ENCODE results near the gene CTNNA2.
"Not testable (repeated sequence)": the region's sequence is repeated elsewhere in the genome, so short reads cannot be mapped to it uniquely, and the experiment has no call there.

CTNNA2 gene

GRCh38 chr2:80032684-80033083 is 519.8 kb downstream of the CTNNA2 start:
- DNase-seq (ENCODE audit: low read depth) = not testable (repeated sequence)

- no peak for DNase-seq (ENCODE audit: low read depth)
These were observed 523.0 kb downstream of the CTNNA2 start for GRCh38 chr2:80035749-80036285.

DNA sequence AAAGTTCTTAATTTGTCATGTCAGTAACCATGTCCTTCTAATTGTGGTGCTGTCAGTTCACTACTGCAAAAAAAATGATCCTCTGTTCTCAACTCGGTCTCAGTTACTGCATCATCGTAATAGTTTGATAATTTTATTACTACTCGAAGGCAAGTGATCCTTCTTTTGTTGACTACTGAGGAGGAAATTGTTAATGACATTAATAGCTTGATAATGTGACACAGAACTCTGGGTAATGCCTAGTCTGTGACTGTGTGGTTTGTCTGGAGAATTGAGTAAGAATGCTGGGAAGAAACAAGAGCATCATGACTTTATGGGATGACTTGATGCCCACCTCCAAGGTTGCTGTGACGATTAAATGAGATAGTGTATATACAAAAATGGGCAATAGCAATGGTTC is 524.5 kb downstream of the CTNNA2 start:
- no peak for DNase-seq (ENCODE audit: low read depth)

GRCh38 chr2:80040226-80040625 is 527.4 kb downstream of the CTNNA2 start:
- no peak for DNase-seq (ENCODE audit: low read depth)

GRCh38 chr2:80042635-80043034 is 529.8 kb downstream of the CTNNA2 start:
- no peak for DNase-seq (ENCODE audit: low read depth)

GRCh38 chr2:80048296-80048695 is 535.4 kb downstream of the CTNNA2 start:
- DNase-seq (ENCODE audit: low read depth) = no peak

DNA sequence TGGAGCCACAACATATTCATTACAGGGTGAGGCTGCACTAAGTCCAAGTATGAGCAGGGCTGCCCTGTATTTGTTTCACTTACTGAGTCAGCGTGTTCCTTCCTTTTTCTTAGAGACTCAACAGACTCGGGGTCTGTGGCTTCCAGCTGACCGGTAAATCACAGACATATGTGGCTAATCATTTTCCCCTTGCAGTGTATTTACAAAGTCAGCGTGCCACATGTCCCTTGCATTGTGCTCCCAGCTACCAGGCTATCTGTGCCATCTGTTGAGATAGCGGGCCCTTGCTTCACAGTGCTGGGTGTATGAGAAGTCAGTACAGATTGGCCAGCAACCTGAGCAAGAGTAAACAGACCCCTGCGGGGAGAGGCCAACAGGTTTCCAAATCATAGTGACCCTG is 537.4 kb downstream of the CTNNA2 start:
- DNase-seq (ENCODE audit: low read depth) = no peak

- no peak for DNase-seq (ENCODE audit: low read depth)
These were observed 540.9 kb downstream of the CTNNA2 start for GRCh38 chr2:80053522-80054345.

DNA sequence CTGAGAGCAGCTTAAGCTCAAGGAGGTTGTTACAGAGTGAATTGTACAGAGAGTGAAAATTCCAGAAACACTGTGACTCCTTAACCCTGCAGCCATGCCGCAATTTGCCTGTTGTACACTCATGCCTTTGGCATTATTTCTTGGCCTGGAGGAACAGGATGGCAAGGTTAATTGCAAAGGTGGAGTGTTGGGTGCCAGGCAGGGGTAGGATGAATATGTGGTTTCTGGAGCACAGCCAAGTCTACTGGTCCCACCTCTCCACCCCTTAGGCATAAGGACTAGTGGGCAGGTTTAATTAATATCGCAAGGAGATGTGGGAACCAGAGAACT is 541.5 kb downstream of the CTNNA2 start:
- no peak for DNase-seq (ENCODE audit: low read depth)

GRCh38 chr2:80057956-80058355 is 545.1 kb downstream of the CTNNA2 start:
- no peak for DNase-seq (ENCODE audit: low read depth)

DNA sequence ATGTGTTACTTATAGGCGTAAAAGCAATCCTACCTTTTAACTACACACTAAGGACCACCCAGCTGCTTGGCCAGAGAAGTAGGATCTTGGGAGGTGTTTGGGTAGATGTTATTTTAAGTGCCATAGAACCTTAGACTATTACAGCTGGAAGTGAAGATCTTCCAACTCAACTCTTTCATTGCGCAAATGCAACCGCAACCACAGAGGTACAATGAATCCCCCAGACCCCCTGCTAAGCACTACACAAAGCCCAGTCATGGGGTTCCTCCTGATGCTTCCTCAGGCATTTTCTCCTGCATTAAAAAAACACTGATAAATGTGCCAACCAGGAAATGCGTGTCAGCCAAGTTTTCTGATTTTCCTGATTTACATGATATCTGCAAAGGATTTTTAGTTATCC is 545.7 kb downstream of the CTNNA2 start:
- DNase-seq (ENCODE audit: low read depth) = no peak

GRCh38 chr2:80059447-80059846 is 546.6 kb downstream of the CTNNA2 start:
- no peak for DNase-seq (ENCODE audit: low read depth)

DNA sequence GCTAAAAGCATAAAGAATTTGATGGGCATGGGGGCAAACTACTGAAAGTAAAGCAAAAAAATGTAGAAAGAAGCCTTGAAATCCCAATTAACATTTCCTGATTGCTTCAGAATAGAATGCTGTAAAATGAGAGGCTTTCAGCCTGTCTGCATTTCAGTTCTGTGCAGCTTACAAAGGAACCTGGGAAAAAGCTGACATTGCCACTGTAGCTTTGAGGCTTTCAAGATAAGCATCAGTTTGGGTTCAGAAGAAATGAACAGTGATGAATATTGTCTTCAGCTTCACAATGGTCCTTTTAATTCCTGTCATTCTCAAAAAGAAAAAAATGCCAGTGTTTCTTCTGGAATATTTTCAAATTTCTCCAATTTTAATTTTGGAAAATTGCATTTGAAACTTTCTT is 549.0 kb downstream of the CTNNA2 start:
- no peak for DNase-seq (ENCODE audit: low read depth)

- DNase-seq (ENCODE audit: low read depth) = no peak
These were observed 549.4 kb downstream of the CTNNA2 start for GRCh38 chr2:80062298-80062697.

DNA sequence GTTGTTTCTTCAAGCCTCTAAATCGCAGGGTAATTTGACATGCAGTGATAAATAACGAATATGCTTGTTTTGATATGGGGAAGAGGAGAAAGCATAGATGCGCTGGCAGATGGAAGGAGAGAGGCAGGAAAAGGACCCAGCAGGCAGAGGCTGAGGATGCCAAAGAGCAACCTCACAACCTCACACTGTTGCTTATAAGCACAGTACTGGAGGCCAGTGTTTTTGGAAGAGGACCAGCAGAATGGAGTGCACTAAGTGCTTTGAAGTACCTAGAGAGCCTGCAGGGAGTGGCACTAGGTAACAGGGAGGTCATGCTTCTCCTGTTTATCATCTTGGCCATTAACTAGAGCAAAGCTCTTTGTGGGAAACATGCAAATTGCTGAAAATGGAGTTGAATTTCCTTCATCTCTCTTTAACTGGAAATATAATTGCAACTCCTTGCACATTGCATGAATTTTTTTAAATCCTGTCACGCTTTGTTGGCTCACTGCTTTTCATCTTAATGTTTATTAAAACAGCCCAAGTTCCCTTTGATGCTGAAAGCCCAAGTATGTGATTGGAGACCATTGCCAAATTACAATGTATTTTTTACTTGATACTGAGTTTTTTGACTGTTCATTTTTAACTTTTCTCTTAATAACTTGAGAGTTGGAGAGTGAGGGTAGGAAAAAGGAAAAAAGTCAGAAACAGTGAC is 555.3 kb downstream of the CTNNA2 start:
- no peak for DNase-seq (ENCODE audit: low read depth)

GRCh38 chr2:80070587-80070986 is 557.7 kb downstream of the CTNNA2 start:
- DNase-seq (ENCODE audit: low read depth) = no peak

GRCh38 chr2:80071941-80072340 is 559.1 kb downstream of the CTNNA2 start:
- no peak for DNase-seq (ENCODE audit: low read depth)

GRCh38 chr2:80073134-80073561 is 560.3 kb downstream of the CTNNA2 start:
- DNase-seq (ENCODE audit: low read depth) = no peak

DNA sequence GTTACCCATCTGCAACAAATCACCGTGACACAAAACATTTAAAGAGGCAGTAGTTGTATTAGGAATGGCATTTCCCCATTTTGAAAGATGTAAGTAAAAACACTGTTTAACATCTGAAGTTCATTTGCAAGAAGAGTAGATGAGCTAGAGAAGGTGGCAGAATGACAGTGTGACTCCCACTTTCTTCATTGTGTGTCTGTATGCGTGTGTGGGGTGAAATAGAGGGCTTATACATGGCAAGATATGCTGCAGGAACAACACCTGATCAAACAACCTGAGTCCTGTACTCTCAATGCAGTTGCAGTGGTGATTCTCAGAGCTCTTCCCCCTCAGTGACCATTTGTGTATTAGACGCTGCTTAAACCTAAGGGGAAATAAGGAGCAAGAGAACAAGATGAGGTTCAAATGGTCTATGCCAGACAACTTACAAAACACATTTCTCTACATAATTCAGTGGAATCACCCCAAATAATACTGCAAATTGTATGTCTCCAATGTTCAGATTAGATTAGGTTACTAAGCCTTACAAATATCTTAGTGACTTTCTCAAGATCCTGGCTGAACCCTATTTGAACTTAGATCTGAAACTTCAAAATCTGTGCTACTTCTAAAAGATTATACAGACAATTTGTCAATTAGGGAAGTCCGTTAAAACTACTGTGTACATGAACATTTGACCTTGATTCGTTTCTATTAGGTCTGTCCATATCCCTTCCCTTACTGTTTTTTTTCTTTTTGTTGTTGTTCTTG is 561.6 kb downstream of the CTNNA2 start:
- DNase-seq (ENCODE audit: low read depth) = no peak

DNA sequence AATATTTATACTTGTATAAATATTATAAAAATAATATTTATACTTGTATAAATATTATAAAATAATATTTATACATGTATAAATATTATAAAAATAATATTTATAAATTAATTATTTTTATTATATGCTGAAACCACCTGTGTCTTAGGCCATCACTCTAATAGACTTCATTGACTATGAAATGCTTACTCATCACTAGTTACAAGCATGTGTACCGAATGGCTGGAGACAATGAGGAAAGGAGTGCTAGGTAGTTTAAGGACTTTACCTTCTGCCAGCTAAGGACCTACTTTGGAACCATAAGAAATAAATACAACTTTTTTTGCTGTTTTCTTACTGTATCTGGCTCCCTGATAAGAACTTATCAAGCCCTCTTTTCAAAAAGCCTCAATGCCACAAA is 562.9 kb downstream of the CTNNA2 start:
- no peak for DNase-seq (ENCODE audit: low read depth)

DNA sequence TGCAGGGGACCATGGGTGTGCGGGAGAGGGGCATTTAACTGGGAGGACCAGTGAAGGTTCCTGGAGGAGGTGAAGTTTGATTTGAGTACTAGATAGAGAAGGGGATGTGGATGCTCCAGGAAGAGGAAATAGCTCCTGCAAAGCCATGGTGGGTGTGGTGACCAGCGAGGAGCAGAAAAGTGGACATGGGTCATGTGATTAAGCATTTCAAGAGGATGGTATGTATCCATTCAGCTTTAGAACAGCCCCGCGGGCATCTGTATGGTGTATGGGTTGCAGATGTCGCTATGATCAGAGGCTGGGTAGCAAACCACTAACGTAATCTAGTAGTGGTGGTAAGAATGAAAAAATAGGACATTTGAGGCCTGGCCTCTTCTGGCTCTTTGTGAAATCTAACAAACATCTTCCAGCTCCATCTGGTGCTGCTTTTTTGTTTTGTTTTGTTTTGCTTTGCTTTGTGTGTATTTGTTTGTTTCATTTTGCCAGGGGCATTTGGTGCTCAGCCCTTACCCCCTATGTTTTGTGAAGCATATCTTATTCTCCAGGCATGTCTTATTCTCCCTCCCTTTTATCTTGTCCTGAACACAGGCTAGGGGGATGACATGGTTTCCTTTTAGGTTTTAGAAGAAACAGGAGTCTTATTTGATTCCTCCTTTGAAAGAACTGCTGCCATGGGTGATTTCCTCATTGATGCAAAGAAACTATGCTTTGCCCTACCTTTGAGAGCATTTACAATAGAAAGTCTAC is 565.6 kb downstream of the CTNNA2 start:
- no peak for DNase-seq (ENCODE audit: low read depth)

DNA sequence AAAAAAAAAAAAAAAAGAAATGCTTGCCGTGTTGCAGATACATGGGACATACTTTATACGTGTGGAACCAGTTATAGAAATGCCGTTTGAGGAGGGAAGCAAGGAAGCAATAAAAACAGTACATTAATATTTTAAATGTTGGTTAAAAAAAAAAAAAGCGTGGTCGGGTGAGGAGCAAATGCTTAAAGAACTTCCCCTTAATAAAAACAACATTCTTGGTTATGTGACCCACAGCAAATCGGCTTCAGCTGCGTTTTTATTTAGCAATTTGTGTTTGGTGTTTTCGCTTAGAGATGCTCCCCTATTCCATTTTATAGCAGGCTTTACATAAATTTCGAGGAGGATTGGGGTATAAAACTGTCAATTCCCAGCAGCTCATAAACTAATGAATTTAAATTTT is 568.1 kb downstream of the CTNNA2 start:
- no peak for DNase-seq (ENCODE audit: low read depth)

Measured in activated T-cell treated with anti-CD3 and anti-CD28 coated beads for 1 hour (primary cell).